ENCODE measurements around the gene ACADSB. TPM values are rescaled to one million over a fixed set of nuclear protein-coding genes. Genes with fewer than 3 reads are reported as not detected.
A peak's percentile ranks its signal among the peaks of the same experiment; 100 is the strongest.

The ACADSB gene
- total and polyA plus RNA-seq, 2 donors from 2014 or later = 26.6 to 48.5 TPM

DNA sequence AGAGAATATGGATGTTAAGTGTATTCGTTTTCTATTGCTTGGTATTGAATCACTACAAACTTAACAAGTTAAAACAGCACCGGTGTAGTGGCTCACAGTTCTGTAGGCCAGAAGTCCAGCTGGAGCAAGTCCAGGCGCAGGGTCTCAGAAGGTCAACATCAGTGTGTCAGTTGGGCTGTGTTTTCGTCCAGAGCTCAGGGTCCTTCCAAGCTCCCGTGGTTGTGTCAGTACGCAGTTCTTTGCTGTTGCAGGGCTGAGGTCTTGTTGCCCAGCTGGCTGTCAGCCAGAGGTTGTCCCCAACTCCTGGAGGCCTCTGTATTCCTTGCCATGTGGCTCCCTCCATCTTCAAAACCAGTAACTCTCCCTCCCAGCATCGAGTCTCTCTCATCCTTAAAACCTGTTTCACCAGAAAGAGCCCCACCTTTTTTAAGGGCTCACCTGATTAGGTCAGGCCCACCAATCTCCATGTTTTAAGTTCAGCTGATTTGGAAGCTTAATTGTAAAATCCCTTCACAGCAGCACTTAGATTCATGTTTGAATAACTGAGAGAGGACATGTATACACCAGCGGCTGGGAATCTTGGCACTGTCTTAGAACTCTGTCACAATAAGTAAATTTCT, 26.8 kb downstream of the ACADSB start:
- H3K27me3 ChIP-seq (ENCODE audit: control insufficient read depth, insufficient read depth, low read length) = no peaks in the 10 kb centered on the region
- intact Hi-C loops (cut with DNase I) = no loop called here
- H3K4me3 ChIP-seq (ENCODE audit: low read length in 3 of 3) = no peak overlapping the region
- H3K9me3 ChIP-seq (ENCODE audit: control insufficient read depth in 2 of 3, insufficient read depth in 1 of 3, low read length in 3 of 3) = no peaks in the 10 kb centered on the region
- FAIRE-seq = no peak
- peaks cover 0 to 6% (median 2%) of the 10 kb centered on the region in 3 donors for H3K4me1 ChIP-seq (ENCODE audit: control insufficient read depth in 2 of 3, insufficient read depth in 2 of 3, low read depth in 1 of 3, low read length in 3 of 3)
- TF ChIP-seq, protein P1, sequence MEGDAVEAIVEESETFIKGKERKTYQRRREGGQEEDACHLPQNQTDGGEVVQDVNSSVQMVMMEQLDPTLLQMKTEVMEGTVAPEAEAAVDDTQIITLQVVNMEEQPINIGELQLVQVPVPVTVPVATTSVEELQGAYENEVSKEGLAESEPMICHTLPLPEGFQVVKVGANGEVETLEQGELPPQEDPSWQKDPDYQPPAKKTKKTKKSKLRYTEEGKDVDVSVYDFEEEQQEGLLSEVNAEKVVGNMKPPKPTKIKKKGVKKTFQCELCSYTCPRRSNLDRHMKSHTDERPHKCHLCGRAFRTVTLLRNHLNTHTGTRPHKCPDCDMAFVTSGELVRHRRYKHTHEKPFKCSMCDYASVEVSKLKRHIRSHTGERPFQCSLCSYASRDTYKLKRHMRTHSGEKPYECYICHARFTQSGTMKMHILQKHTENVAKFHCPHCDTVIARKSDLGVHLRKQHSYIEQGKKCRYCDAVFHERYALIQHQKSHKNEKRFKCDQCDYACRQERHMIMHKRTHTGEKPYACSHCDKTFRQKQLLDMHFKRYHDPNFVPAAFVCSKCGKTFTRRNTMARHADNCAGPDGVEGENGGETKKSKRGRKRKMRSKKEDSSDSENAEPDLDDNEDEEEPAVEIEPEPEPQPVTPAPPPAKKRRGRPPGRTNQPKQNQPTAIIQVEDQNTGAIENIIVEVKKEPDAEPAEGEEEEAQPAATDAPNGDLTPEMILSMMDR (IDR thresholded peaks at IDR 0.05; ENCODE audit: borderline replicate concordance, extremely low read depth, insufficient read depth) = no peak
- H3K36me3 ChIP-seq (ENCODE audit: control insufficient read depth in 2 of 3, insufficient read depth in 3 of 3, low read length in 3 of 3) = peaks cover 0 to 5% (median 0%) of the 10 kb centered on the region in 3 donors
- H3K9ac ChIP-seq (ENCODE audit: low read length in 3 of 3) = no peak overlapping the region
- no peak overlapping the region for H3K27ac ChIP-seq (ENCODE audit: low read depth in 2 of 2, low read length in 2 of 2)
- no peak for DNase-seq

DNA sequence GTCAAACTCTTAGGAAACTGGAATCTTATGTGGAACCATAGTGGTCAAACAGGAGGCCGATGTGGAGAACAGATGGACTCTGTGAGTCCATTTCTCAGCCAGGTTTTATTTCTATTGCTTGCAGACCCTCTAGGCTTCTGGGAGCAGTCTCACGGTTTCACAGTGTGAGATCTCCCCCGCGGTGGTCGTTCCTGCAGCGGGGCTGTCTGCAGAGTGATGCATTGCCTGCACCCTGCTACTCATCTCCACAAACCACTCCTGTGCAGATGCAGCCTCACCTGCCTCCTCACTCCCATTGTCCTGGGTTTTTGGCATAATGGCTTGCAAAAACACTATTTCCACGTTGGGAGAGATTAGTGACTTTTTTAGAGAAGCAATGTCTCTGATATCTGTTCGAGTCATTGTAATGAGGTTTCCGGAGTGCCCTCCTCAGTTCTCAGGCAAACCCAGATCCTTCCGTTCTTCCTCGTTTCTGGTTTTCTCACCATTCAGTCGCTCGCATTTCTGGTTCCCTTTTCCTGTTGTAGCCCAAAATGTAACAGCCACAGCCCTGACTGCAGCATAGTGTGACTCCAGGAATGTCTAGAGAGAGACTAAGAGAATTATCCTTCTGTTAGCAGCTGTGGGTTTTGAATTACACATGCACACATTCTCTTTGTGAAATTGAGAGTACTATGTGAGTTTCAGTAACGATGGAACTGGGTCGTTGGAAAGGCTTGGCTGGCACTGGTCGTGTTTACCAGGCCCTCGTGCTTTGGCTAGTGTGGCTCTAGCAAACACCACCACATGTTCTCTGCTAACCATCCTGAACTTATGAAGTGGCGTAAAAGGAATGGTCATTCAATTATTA, 30.2 kb downstream of the ACADSB start:
- TF ChIP-seq, protein P1 (IDR thresholded peaks at IDR 0.05; ENCODE audit: borderline replicate concordance, extremely low read depth, insufficient read depth) = no peak
- no peaks in the 10 kb centered on the region for H3K9me3 ChIP-seq (ENCODE audit: control insufficient read depth in 2 of 3, insufficient read depth in 1 of 3, low read length in 3 of 3)
- FAIRE-seq (no peak), DNase-seq (peak in 2 of 5 donors; percentile 6 to 7)
- no peak overlapping the region for H3K4me3 ChIP-seq (ENCODE audit: low read length in 3 of 3)
- H3K27me3 ChIP-seq (ENCODE audit: control insufficient read depth, insufficient read depth, low read length) = no peaks in the 10 kb centered on the region
- no peak overlapping the region for H3K9ac ChIP-seq (ENCODE audit: low read length in 3 of 3)
- intact Hi-C loops (cut with DNase I) = no loop called here
- peak overlapping the region in 1 of 2 donors; percentile 22 for H3K27ac ChIP-seq (ENCODE audit: low read depth in 2 of 2, low read length in 2 of 2)
- peaks cover 0 to 5% (median 2%) of the 10 kb centered on the region in 3 donors for H3K36me3 ChIP-seq (ENCODE audit: control insufficient read depth in 2 of 3, insufficient read depth in 3 of 3, low read length in 3 of 3)
- H3K4me1 ChIP-seq (ENCODE audit: control insufficient read depth in 2 of 3, insufficient read depth in 2 of 3, low read depth in 1 of 3, low read length in 3 of 3) = peaks cover 0 to 6% (median 2%) of the 10 kb centered on the region in 3 donors

DNA sequence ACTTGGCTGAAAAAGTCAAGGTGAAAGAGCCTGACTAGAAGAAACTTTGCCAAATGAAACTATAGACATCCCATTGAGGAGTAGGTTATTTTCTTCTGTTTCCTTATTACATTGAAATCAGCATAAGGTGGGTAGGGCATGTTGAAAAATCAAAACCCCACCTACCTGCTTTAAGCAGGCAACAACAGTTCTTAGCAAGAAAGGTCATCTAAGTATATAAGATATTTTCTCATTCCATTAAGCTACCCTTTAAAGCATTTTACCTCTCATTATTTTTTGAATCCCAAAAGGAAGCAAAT, 30.8 kb downstream of the ACADSB start:
- peaks cover 0 to 8% (median 5%) of the 10 kb centered on the region in 3 donors for H3K36me3 ChIP-seq (ENCODE audit: control insufficient read depth in 2 of 3, insufficient read depth in 3 of 3, low read length in 3 of 3)
- H3K9me3 ChIP-seq (ENCODE audit: control insufficient read depth in 2 of 3, insufficient read depth in 1 of 3, low read length in 3 of 3) = no peaks in the 10 kb centered on the region
- DNase-seq (no peak), FAIRE-seq (peak; percentile 60)
- intact Hi-C loops (cut with DNase I) = no loop called here
- H3K4me1 ChIP-seq (ENCODE audit: control insufficient read depth in 2 of 3, insufficient read depth in 2 of 3, low read depth in 1 of 3, low read length in 3 of 3) = peaks cover 0 to 6% (median 2%) of the 10 kb centered on the region in 3 donors
- TF ChIP-seq, protein P1 (IDR thresholded peaks at IDR 0.05; ENCODE audit: borderline replicate concordance, extremely low read depth, insufficient read depth) = no peak
- H3K27ac ChIP-seq (ENCODE audit: low read depth in 2 of 2, low read length in 2 of 2) = no peak overlapping the region
- no peaks in the 10 kb centered on the region for H3K27me3 ChIP-seq (ENCODE audit: control insufficient read depth, insufficient read depth, low read length)
- no peak overlapping the region for H3K9ac ChIP-seq (ENCODE audit: low read length in 3 of 3)
- H3K4me3 ChIP-seq (ENCODE audit: low read length in 3 of 3) = no peak overlapping the region
